HEK293T (cell line): ENCODE data around the gene CD2AP.

Source experiments
- ARNT ChIP-seq: fragments of 450-650 bp; IDR thresholded peaks from 2 replicates; pipeline ENCODE4 v1.6.1; 2017; ENCODE audit warnings: mild to moderate bottlenecking
- BHLHE40 ChIP-seq: fragments of 450-650 bp; IDR thresholded peaks from 2 replicates; pipeline ENCODE4 v1.6.1; 2016; ENCODE audit warnings: mild to moderate bottlenecking, moderate library complexity, borderline replicate concordance
- CTBP1 ChIP-seq: fragments of 450-650 bp; IDR thresholded peaks from 2 replicates; pipeline ENCODE4 v1.6.1; 2016; ENCODE audit warnings: borderline replicate concordance
- ELF4 ChIP-seq: fragments of 450-650 bp; IDR thresholded peaks from 2 replicates; pipeline ENCODE4 v1.6.1; 2017; ENCODE audit warnings: antibody characterized with exemption
- FOXA1 ChIP-seq: fragments of 450-650 bp; IDR thresholded peaks from 2 replicates; pipeline ENCODE4 v1.6.1; 2016; ENCODE audit warnings: mild to moderate bottlenecking
- FOXM1 ChIP-seq: fragments of 450-650 bp; IDR thresholded peaks from 2 replicates; pipeline ENCODE4 v1.6.1; 2017; ENCODE audit warnings: mild to moderate bottlenecking, borderline replicate concordance
- HDGF ChIP-seq: fragments of 450-650 bp; IDR thresholded peaks from 2 replicates; pipeline ENCODE4 v1.6.1; 2017; ENCODE audit warnings: antibody characterized with exemption, borderline replicate concordance
- LEF1 ChIP-seq: fragments of 450-650 bp; IDR thresholded peaks from 2 replicates; pipeline ENCODE4 v1.6.1; 2017; ENCODE audit warnings: mild to moderate bottlenecking, borderline replicate concordance
- NFRKB ChIP-seq: fragments of 450-650 bp; IDR thresholded peaks from 2 replicates; pipeline ENCODE4 v1.6.1; 2016; ENCODE audit warnings: mild to moderate bottlenecking, moderate library complexity
- PKNOX1 ChIP-seq: fragments of 450-650 bp; IDR thresholded peaks from 2 replicates; pipeline ENCODE4 v1.6.1; 2016
- SP1 ChIP-seq: fragments of 450-650 bp; IDR thresholded peaks from 2 replicates; pipeline ENCODE4 v1.6.1; 2017
- SUZ12 ChIP-seq: fragments of 450-650 bp; IDR thresholded peaks from 2 replicates; pipeline ENCODE4 v1.6.1; 2016; ENCODE audit warnings: mild to moderate bottlenecking
- TARDBP ChIP-seq: fragments of 450-650 bp; IDR thresholded peaks from 2 replicates; pipeline ENCODE4 v1.6.1; 2016
- ZNF384 ChIP-seq: fragments of 450-650 bp; IDR thresholded peaks from 2 replicates; pipeline ENCODE4 v1.6.1; 2016

GRCh38 chr6:47446669-47447330 is 30.8 kb upstream of the CD2AP start:
- TF ChIP-seq ZNF384 (no peak), SUZ12 (no peak), PKNOX1 (no peak), TARDBP (no peak), FOXA1 (no peak), CTBP1 (no peak), BHLHE40 (no peak), SP1 (no peak), ELF4 (no peak), ARNT (no peak), HDGF (no peak), NFRKB (no peak), FOXM1 (no peak), LEF1 (no peak)
